Gastrocnemius medialis (tissue), 4 donors: ENCODE results near the gene THPO.

Experiments used
- POLR2A ChIP-seq, 2 donors: fragments of 450-650 bp; IDR thresholded peaks; one replicate each; pipeline ENCODE4 v1.6.1; 2017; ENCODE audit warnings: antibody characterized with exemption in 2 of 2, mild to moderate bottlenecking in 2 of 2, moderate library complexity in 2 of 2
- TF ChIP-seq, protein P1 (sequence below), 5 experiments: fragments of 450-650 bp in 3 of 5; fragments of 200-600 bp in 2 of 5; sonication (generic) in 2 of 5; IDR thresholded peaks in 4 of 5; conservative IDR thresholded peaks in 1 of 5; 1 replicate in 4 of 5; 2 replicates in 1 of 5; pipeline ENCODE4 v1.5.1; 2016 to 2019; ENCODE audit warnings: antibody characterized with exemption in 5 of 5, mild to moderate bottlenecking in 3 of 5, moderate library complexity in 3 of 5

DNA sequence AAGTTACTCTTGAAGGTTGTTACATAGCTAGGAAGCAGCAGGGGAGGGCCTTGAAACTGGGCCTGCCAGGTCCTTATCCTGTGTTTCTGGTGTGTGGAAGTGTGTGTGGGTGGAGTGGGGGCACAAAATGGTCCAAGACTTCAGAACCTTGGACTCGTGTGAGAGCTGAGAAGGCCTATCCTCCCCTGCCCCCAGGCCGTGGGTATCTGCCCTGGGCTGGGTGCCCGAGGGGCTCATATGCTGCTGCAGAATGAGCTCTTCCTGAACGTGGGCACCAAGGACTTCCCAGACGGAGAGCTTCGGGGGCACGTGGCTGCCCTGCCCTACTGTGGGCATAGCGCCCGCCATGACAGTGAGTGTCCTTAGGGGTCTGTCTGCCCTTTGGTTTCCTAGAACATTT is 6.3 kb upstream of the THPO start:
- no peak for TF ChIP-seq POLR2A (IDR thresholded peaks at IDR 0.05)
- TF ChIP-seq, protein P1, sequence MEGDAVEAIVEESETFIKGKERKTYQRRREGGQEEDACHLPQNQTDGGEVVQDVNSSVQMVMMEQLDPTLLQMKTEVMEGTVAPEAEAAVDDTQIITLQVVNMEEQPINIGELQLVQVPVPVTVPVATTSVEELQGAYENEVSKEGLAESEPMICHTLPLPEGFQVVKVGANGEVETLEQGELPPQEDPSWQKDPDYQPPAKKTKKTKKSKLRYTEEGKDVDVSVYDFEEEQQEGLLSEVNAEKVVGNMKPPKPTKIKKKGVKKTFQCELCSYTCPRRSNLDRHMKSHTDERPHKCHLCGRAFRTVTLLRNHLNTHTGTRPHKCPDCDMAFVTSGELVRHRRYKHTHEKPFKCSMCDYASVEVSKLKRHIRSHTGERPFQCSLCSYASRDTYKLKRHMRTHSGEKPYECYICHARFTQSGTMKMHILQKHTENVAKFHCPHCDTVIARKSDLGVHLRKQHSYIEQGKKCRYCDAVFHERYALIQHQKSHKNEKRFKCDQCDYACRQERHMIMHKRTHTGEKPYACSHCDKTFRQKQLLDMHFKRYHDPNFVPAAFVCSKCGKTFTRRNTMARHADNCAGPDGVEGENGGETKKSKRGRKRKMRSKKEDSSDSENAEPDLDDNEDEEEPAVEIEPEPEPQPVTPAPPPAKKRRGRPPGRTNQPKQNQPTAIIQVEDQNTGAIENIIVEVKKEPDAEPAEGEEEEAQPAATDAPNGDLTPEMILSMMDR (IDR thresholded peaks at IDR 0.05 in 4 of 5, conservative IDR thresholded peaks at IDR 0.05 in 1 of 5): no peak
